ENCODE results near the gene SCN2B.

GRCh38 chr11:118142809-118143208, 33.6 kb downstream of the SCN2B start:
- TF ChIP-seq POLR2A (IDR thresholded peaks at IDR 0.05) (no peak), CTCF (IDR thresholded peaks at IDR 0.05) (no peak), EP300 (IDR thresholded peaks at IDR 0.05) (no peak), POLR2AphosphoS5 (IDR thresholded peaks at IDR 0.05) (no peak)

Measured in upper lobe of left lung (tissue), 4 donors.